GM18517 (cell line): ENCODE results near the gene MAP3K10.
"Not testable (repeated sequence)": the region's sequence is repeated elsewhere in the genome, so short reads cannot be mapped to it uniquely, and the experiment has no call there.

Source experiments
- ATAC-seq: cut with Tn5 transposase; IDR thresholded peaks from one replicate; pipeline ENCODE4 v1.9.1; 2021; ENCODE audit warnings: mild to moderate bottlenecking, moderate library complexity; ENCODE audit not compliant: unreplicated experiment

Gene MAP3K10

GRCh38 chr19:40171293-40171692 lies 19.9 kb upstream of the MAP3K10 start:
- ATAC-seq, result not testable (repeated sequence)

GRCh38 chr19:40174092-40174491 lies 17.1 kb upstream of the MAP3K10 start:
- ATAC-seq, result no peak

DNA sequence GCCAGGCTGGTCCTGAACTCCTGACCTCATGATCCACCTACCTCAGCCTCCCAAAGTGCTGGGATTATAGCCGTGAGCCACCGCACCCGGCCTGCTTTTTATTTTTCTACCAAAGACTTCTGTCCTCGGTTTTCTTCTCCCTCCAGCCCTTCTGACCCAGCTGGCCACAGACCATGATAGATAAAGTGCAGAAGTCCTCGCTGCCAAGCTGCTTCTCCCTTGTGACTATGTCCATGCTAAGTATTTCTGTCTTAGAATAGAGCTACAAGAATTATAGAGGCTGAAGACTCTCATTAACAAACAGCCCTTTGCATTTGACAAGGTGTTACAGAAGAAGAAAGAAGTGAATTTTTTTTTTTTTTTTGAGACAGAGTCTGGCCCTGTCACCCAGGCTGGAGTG lies 15.4 kb upstream of the MAP3K10 start:
- no peak for ATAC-seq

DNA sequence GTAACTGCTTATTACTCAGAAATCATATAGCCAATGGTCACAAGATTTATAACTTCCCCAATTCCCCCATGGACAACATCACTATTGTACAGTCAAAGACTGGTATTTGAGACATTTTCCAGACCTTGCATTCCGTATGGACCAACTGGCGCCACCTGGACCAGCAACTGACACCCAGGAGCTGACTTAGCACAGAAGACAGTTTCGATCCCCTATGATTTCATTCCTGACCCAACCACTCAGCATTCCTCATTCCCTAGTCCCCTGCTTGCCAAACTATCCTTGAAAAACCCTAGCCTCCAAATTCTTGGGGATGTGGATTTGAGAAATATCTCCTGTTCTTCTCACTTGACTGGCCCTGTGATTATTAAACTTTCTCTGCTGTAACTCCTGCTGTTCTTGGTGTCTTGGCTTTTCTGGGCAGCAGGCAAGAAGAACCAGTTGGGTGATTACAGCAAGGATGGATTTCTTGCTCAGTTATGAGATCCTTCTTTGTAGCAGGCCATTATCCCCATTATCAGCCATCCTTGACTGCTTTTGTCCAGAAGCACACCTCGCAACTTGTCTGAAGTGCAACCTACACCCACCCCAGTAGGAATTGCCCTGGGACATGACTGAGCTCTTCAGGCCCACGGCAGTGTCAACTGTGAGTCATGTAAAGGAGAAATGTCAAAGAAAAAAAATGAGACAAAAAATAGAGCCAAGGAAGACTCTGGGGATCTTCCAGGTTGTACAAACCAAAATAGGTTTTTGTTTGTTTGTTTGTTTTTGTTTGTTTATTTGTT lies 13.7 kb upstream of the MAP3K10 start:
- ATAC-seq, result no peak

- ATAC-seq, result no peak
Measured at GRCh38 chr19:40178756-40179155, 12.5 kb upstream of the MAP3K10 start.

GRCh38 chr19:40184273-40184672 lies 7.0 kb upstream of the MAP3K10 start:
- no peak for ATAC-seq

- ATAC-seq, result peak; percentile 18
Measured at GRCh38 chr19:40191836-40192646, 815 bp downstream of the MAP3K10 start.

DNA sequence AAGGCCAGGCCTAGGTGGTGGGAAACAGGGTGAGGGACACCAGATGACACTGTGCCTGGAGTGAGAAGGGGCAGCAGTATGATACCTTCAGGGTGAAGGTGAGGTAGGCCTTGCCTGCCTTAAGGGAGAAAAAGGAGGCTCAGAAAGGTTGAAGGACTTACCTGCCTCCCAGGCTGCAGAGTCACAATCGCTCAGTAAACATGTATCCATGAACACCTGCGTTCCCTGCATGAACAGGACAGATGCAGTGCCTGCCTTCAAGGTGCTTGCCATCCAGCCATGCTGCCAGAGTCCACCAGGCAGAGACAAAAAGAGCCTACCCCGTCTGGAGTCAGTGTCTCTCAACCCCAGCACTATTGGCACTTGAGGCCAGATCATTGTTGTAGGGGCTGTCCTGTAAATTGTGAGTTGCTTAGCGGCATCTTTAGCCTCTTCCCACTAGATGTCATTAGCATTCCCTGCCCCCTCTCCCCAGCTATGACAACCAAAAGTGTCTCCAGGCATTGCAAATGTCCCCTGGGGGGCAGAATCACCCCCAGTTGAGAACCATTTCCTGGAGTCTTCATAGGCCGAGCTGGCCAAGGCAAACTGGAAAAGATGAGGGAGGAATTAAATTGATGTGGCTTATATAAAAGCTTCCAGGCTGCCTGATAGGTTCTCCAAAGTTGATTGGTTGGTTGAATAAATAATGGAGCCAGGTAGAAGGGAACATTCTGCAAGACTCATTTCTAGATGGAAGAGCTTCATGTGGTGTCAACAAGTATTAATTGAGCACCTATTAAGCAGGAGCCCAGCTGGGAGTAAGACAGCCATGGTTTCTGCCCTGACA lies 1.7 kb downstream of the MAP3K10 start:
- ATAC-seq, result no peak

- ATAC-seq, result no peak
Measured at GRCh38 chr19:40193587-40193849, 2.3 kb downstream of the MAP3K10 start.

- no peak for ATAC-seq
Measured at GRCh38 chr19:40198272-40198990, 7.2 kb downstream of the MAP3K10 start.

DNA sequence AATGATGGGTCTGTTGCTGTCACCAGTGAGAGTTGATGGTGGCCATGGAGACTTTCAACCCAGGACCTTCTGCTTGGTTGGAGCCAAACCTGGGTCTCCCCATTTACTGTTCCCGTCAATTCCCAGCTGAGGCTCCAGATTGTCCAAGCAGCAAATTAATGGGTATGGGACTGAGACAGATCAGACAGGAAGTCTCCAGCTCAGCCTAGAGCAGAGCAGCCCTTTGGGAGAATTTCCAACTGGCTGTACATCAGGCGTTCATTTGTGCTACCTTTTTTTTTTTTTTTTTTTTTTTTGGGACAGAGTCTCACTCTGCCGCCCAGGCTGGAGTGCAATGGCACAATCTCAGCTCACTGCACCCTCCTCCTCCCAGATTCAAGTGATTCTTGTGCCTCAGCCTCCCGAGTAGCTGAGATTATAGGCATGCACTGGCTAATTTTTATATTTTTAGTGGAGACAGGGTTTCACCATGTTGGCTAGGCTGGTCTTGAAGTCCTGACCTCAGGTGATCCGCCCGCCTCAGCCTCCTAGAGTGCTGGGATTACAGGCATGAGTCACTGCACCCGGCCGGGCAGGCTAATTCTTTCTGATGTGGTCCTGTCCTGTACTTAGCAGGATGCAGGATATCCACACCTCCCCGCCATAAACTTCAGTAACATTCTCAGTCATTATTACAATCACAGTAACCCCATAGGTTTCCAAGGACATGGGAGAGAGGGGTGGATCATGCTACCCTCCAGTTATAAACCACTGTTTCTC lies 9.3 kb downstream of the MAP3K10 start:
- no peak for ATAC-seq

DNA sequence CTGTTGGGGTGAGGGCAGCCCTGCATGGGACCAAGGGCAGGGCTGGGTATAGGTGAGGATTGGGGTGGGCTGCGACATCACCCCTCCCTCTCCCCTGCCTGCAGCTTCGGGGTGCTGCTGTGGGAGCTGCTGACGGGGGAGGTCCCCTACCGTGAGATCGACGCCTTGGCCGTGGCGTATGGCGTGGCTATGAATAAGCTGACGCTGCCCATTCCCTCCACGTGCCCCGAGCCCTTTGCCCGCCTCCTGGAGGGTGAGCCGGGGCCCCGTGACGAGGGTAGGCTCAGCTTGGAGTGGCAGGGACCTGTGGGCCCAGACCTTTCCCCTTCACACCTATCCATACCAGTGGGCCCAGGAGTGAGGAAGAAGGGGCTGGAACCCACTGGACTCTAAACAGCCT lies 13.2 kb downstream of the MAP3K10 start:
- no peak for ATAC-seq

- ATAC-seq, result no peak
Measured at GRCh38 chr19:40205760-40206159, 14.5 kb downstream of the MAP3K10 start.

- no peak for ATAC-seq
Measured at GRCh38 chr19:40208602-40209001, 17.4 kb downstream of the MAP3K10 start.

DNA sequence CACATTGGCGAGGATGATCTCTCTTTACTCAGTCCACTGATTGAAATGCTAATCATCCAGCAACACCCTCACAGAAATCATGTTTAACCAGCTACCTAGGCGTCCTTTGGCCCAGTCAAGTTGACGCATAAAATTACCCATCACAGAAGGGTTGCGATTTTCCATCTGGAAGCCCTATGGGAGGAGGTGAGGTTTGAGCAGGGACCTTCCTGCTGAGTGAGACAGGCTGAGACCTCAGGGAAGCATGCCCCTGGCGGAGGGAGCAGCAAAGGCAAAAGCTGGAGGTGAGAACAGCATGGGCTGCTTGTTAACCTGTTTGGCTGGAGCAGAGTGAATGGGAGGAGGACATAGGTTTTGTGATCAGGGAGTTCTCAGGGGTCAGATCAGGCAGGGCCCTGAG lies 19.7 kb downstream of the MAP3K10 start:
- ATAC-seq, result no peak

- no peak for ATAC-seq
Measured at GRCh38 chr19:40213251-40213829, 22.1 kb downstream of the MAP3K10 start.

DNA sequence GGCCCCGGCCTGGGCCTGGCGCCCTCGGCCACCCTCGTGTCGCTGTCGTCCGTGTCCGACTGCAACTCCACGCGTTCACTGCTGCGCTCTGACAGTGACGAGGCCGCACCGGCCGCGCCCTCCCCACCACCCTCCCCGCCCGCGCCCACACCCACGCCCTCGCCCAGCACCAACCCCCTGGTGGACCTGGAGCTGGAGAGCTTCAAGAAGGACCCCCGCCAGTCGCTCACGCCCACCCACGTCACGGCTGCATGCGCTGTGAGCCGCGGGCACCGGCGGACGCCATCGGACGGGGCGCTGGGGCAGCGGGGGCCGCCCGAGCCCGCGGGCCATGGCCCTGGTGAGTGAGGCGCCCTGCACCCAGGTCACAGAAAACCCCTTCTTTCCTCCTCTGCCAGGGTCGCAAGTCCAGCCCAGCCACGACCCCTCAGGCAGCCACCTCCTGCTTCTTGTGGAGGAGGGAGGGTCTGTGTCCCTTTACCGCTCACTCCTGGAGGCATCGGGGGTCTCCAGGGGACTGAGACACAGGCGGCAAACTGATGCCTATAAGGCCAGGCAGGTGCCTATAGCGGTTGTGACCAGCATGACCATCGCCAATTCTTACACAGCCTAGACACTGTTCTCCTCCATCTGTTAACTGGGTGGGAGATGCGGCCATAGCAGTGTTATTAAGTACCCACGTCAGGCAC lies 22.8 kb downstream of the MAP3K10 start:
- ATAC-seq, result no peak

- ATAC-seq, result no peak
Measured at GRCh38 chr19:40214936-40215335, 23.7 kb downstream of the MAP3K10 start.
